Endothelial cell of umbilical vein (primary cell): Measurements from ENCODE around the gene HOXA3. TPM values are rescaled to one million over a fixed set of nuclear protein-coding genes. Genes with fewer than 3 reads are reported as not detected.

Source experiments
- BruUV-seq: library from RNA; stranded (reverse); fragments of 400-500 nt; replicated peaks from 2 replicates; lab custom pipeline; 2021; lab: Mats Ljungman, UMichigan
- CTCF ChIA-PET: fragments of 300-600, 350-600 bp; sonication (Branson Sonifier 250); formaldehyde crosslinking; loops from one replicate; lab custom pipeline; 2021; ENCODE audit warnings: antibody characterized with exemption, inconsistent platforms; lab: Charles Lee
- POLR2A ChIA-PET: fragments of 300-600, 350-600 bp; sonication (Branson Sonifier 250); formaldehyde crosslinking; loops from one replicate; lab custom pipeline; 2021; ENCODE audit warnings: antibody characterized with exemption, inconsistent platforms; lab: Charles Lee
- DNase-seq: peaks from one replicate; pipeline ENCODE4 v3.0.0-alpha.2; 2011; ENCODE audit warnings: low read depth, low spot score
- FAIRE-seq: peaks from 2 replicates; lab custom pipeline; 2011; peaks lifted over from hg19 to GRCh38; lab: Jason Lieb, UNC
- H2AFZ ChIP-seq: 2 replicates; pipeline ENCODE4 v1.6.0; 2012; ENCODE audit warnings: low read depth, low read length, control low read depth, inconsistent platforms
- H3K27ac ChIP-seq: 2 replicates; pipeline ENCODE4 v1.5.1; 2011; ENCODE audit warnings: low read depth, mild to moderate bottlenecking, control low read depth, low read length, moderate library complexity; ENCODE audit not compliant: insufficient read depth
- H3K27me3 ChIP-seq, 2 experiments: 2 replicates each; pipeline versions ENCODE4 v1.6.0 to v1.6.1; 2011; ENCODE audit warnings: low read length in 2 of 2, mixed read lengths in 1 of 2; ENCODE audit not compliant: control insufficient read depth in 2 of 2, insufficient read depth in 2 of 2
- H3K36me3 ChIP-seq, 2 experiments: 2 replicates in 1 of 2; 3 replicates in 1 of 2; pipeline ENCODE4 v1.5.1; 2011; ENCODE audit warnings: low read length in 2 of 2, mild to moderate bottlenecking in 1 of 2, moderate library complexity in 1 of 2; ENCODE audit not compliant: control insufficient read depth in 2 of 2, insufficient read depth in 2 of 2; ENCODE audit errors: extremely low read depth in 1 of 2
- H3K4me1 ChIP-seq: 3 replicates; pipeline ENCODE4 v1.5.1; 2011; ENCODE audit warnings: mild to moderate bottlenecking, low read length; ENCODE audit not compliant: control insufficient read depth, insufficient read depth; ENCODE audit errors: extremely low read depth
- H3K4me2 ChIP-seq: 2 replicates; pipeline ENCODE4 v1.6.1; 2011; ENCODE audit warnings: low read length, control low read depth, mixed read lengths; ENCODE audit not compliant: insufficient read depth
- H3K4me3 ChIP-seq, 3 experiments: fragments of 200-600 bp in 1 of 3; sonication (generic), shearing (Covaris generic) in 1 of 3; replicated peaks in 1 of 3; 2 replicates each; pipeline ENCODE4 v1.5.1; 2011 to 2016; ENCODE audit warnings: control low read depth in 3 of 3, low read length in 3 of 3, mild to moderate bottlenecking in 2 of 3, inconsistent platforms in 1 of 3, low read depth in 1 of 3, moderate library complexity in 1 of 3; ENCODE audit not compliant: insufficient read depth in 1 of 3
- H3K79me2 ChIP-seq: 2 replicates; pipeline ENCODE4 v1.6.0; 2012; ENCODE audit warnings: low read length, inconsistent platforms; ENCODE audit not compliant: control insufficient read depth, insufficient read depth
- H3K9ac ChIP-seq: replicated peaks from 2 replicates; pipeline ENCODE3; 2011; ENCODE audit warnings: low read length, control low read depth; ENCODE audit not compliant: insufficient read depth; ENCODE audit errors: extremely low read depth
- H3K9me1 ChIP-seq: replicated peaks from 3 replicates; pipeline ENCODE4 v1.6.0; 2011; ENCODE audit warnings: mild to moderate bottlenecking, low read length; ENCODE audit not compliant: control insufficient read depth, insufficient read depth; ENCODE audit errors: extremely low read depth
- H3K9me3 ChIP-seq: replicated peaks from 2 replicates; pipeline ENCODE4 v1.5.1; 2012; ENCODE audit warnings: low read length, inconsistent platforms; ENCODE audit not compliant: control insufficient read depth, insufficient read depth
- H4K20me1 ChIP-seq: replicated peaks from 2 replicates; pipeline ENCODE3; 2011; ENCODE audit warnings: mild to moderate bottlenecking, low read length; ENCODE audit not compliant: control insufficient read depth, insufficient read depth; ENCODE audit errors: extremely low read depth
- EZH2 ChIP-seq: IDR thresholded peaks from 2 replicates; pipeline ENCODE4 v1.6.1; 2012; ENCODE audit warnings: borderline replicate concordance, low read depth, mild to moderate bottlenecking, moderate library complexity, low read length, inconsistent platforms; ENCODE audit not compliant: severe bottlenecking
- GATA2 ChIP-seq: IDR thresholded peaks from 2 replicates; pipeline ENCODE4 v1.7.0; 2011; ENCODE audit warnings: low read depth, mild to moderate bottlenecking, moderate library complexity, mixed read lengths, low read length; ENCODE audit not compliant: insufficient read length, insufficient read depth
- JUN ChIP-seq: IDR thresholded peaks from 2 replicates; pipeline ENCODE4 v1.6.1; 2011; ENCODE audit warnings: borderline replicate concordance, low read depth; ENCODE audit not compliant: insufficient read length, insufficient read depth
- MYC ChIP-seq: IDR thresholded peaks from one replicate; pipeline ENCODE4 v1.6.1; 2011; ENCODE audit warnings: mild to moderate bottlenecking, low read depth, low read length
- POLR2A ChIP-seq: IDR thresholded peaks from 2 replicates; pipeline ENCODE4 v1.6.1; 2012; ENCODE audit warnings: low read depth, mild to moderate bottlenecking, control low read depth, low read length
- POLR2AphosphoS5 ChIP-seq: IDR thresholded peaks from 2 replicates; pipeline ENCODE4 v1.6.1; 2012; ENCODE audit warnings: low read depth, mild to moderate bottlenecking, control low read depth, low read length, moderate library complexity; ENCODE audit not compliant: insufficient read depth
- dilution Hi-C: fragments of 300-500 bp; cut with MboI; formaldehyde crosslinking; loops from one replicate; pipeline ENCODE4 v1.15.0; 2019; ENCODE audit warnings: low sequenced_read_pairs; ENCODE audit not compliant: extremely low pct_ligation_motif_present
- intact Hi-C: fragments of 100-400 bp; cut with micrococcal nuclease; formaldehyde crosslinking; loops from one replicate; pipeline ENCODE4 v1.10.0; 2022
- polyA plus RNA-seq, 4 experiments: library from polyadenylated mRNA; depleted of rRNA in 3 of 4; stranded (reverse) in 3 of 4; unstranded in 1 of 4; fragments of >200 nt; gene quantifications; 2 replicates each; pipeline versions ENCODE4 v1.2.1 to v1.2.3, GENCODE V29; 2011 to 2012; ENCODE audit warnings: missing spikeins in 1 of 4
- total RNA-seq: library from RNA; stranded (reverse); gene quantifications from 2 replicates; pipeline ENCODE4 v1.2.3, GENCODE V29; 2021
- TF ChIP-seq, protein P1 (sequence below), 2 donors: IDR thresholded peaks; 1 replicate in 1 of 2; 2 replicates in 1 of 2; pipeline ENCODE4 v1.5.1; 2011; ENCODE audit warnings: low read length in 2 of 2, mild to moderate bottlenecking in 2 of 2, moderate library complexity in 2 of 2, control low read depth in 1 of 2, inconsistent platforms in 1 of 2, low read depth in 1 of 2; ENCODE audit not compliant: insufficient read depth in 1 of 2; ENCODE audit errors: extremely low read depth in 1 of 2
- TF ChIP-seq, protein P2 (sequence below): IDR thresholded peaks from 2 replicates; pipeline ENCODE4 v1.6.1; 2011; ENCODE audit not compliant: insufficient read depth, insufficient read length

HOXA3 gene
- total and polyA plus RNA-seq, 2 donors (not counting 3 experiments of a cell fraction or from before 2014, with no cell fraction given): 4.7 to 14.0 TPM

DNA sequence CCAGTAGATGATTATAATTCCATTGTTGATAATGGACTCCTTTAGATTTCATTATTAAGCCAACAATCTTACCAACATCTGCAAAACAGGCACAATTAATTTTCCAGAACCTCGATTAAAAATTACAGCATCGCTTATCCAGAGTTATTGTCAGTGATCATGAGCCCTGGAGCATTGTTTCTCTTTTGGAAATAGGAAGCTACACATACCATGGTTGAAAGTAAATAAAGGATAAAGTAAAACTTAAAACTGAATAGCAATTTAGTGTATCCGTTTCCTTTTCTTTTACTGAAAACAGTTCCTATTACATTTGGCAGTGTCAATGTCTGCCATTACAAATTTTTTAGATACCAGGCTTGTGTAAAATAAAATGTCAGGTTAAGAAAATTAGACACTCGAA, 40.0 kb downstream of the HOXA3 start:
- CTCF ChIA-PET: interaction anchor here (1.0 to 6.6 kb wide), 3 partner anchors 14 to 743 kb away, joined by 3 to 62 read pairs (median 4); partner anchors contain the start of gene HOXA1
- dilution Hi-C loops: no loop called here

More for the DNA sequence above, 40.0 kb downstream of the HOXA3 start:
- no peaks in the 10 kb centered on the region for H4K20me1 ChIP-seq
- peak; percentile 82 for FAIRE-seq
- peak overlapping the region; percentile 97 for H3K4me2 ChIP-seq
- peaks cover 81% of the 10 kb centered on the region for H3K79me2 ChIP-seq
- H3K9ac ChIP-seq: peak overlapping the region; percentile 80
- intact Hi-C loops: loop anchor here (10.0 kb wide), 1 partner anchor 958 kb away; the partner anchor contains the start of gene NFE2L3
- no peaks in the 10 kb centered on the region for H3K9me1 ChIP-seq
- no peak overlapping the region for H2AFZ ChIP-seq
- H3K36me3 ChIP-seq: peaks cover 0 to 5% of the 10 kb centered on the region in 2 experiments
- H3K4me1 ChIP-seq: peaks cover 76% of the 10 kb centered on the region
- POLR2A ChIA-PET: interaction anchor here (1.3 kb wide), 1 partner anchor 16 kb away, joined by 7 read pairs; no protein-coding TSS in a partner anchor
- H3K27ac ChIP-seq: peak overlapping the region; percentile 96
- H3K9me3 ChIP-seq: no peaks in the 10 kb centered on the region
- peak; percentile 78 for DNase-seq
- H3K27me3 ChIP-seq: no peaks in the 10 kb centered on the region
- BruUV-seq: TSS peak; percentile 11
- TF ChIP-seq, protein P1, sequence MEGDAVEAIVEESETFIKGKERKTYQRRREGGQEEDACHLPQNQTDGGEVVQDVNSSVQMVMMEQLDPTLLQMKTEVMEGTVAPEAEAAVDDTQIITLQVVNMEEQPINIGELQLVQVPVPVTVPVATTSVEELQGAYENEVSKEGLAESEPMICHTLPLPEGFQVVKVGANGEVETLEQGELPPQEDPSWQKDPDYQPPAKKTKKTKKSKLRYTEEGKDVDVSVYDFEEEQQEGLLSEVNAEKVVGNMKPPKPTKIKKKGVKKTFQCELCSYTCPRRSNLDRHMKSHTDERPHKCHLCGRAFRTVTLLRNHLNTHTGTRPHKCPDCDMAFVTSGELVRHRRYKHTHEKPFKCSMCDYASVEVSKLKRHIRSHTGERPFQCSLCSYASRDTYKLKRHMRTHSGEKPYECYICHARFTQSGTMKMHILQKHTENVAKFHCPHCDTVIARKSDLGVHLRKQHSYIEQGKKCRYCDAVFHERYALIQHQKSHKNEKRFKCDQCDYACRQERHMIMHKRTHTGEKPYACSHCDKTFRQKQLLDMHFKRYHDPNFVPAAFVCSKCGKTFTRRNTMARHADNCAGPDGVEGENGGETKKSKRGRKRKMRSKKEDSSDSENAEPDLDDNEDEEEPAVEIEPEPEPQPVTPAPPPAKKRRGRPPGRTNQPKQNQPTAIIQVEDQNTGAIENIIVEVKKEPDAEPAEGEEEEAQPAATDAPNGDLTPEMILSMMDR (IDR thresholded peaks at IDR 0.05; ENCODE audit: extremely low read depth in 1 of 2, insufficient read depth in 1 of 2, low read depth in 1 of 2, low read length in 2 of 2): no peak
- no peak for TF ChIP-seq POLR2A
- no peak for TF ChIP-seq POLR2AphosphoS5
- no peak for TF ChIP-seq JUN
- no peak for TF ChIP-seq MYC
- no peak for TF ChIP-seq GATA2
- TF ChIP-seq EZH2: no peak
- TF ChIP-seq, protein P2, sequence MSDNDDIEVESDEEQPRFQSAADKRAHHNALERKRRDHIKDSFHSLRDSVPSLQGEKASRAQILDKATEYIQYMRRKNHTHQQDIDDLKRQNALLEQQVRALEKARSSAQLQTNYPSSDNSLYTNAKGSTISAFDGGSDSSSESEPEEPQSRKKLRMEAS: no peak
- peak overlapping the region in 2 of 3 experiments; percentile 72 to 84 for H3K4me3 ChIP-seq
